HepG2 (cell line): ENCODE measurements around the gene DZANK1. TPM values are rescaled to one million over a fixed set of nuclear protein-coding genes. Genes with fewer than 3 reads are reported as not detected.

Experiments
- ATAC-seq: fragments of 200-7000 bp; cut with Tn5 transposase; 3 replicates; pipeline ENCODE4 v1.9.1; 2020; ENCODE audit warnings: mild to moderate bottlenecking, moderate library complexity
- BruUV-seq: library from RNA; stranded (reverse); fragments of 400-500 nt; replicated peaks from 2 replicates; lab custom pipeline; 2021; lab: Mats Ljungman, UMichigan
- CTCF ChIA-PET: fragments of 300-600 bp; formaldehyde crosslinking; extraction: SDS; loops from one replicate; lab custom pipeline; 2021; ENCODE audit warnings: low total read pairs, inconsistent platforms, low intra/inter-chr PET ratio; lab: Yijun Ruan, JAX
- POLR2A ChIA-PET: fragments of 350-600 bp; sonication (Branson Sonifier 250); formaldehyde crosslinking; loops from one replicate; lab custom pipeline; 2020; ENCODE audit warnings: antibody characterized with exemption, inconsistent platforms; lab: Yijun Ruan, JAX
- DNase-seq: peaks from one replicate; pipeline ENCODE4 v3.0.0-alpha.2; 2015; ENCODE audit warnings: low spot score
- FAIRE-seq: peaks from 3 replicates; lab custom pipeline; 2011; peaks lifted over from hg19 to GRCh38; lab: Jason Lieb, UNC
- H2AFZ ChIP-seq: one replicate; pipeline ENCODE4 v1.6.1; 2011; ENCODE audit warnings: low read length, inconsistent platforms
- H3K27ac ChIP-seq: fragments of 300-600 bp; 3 replicates; pipeline ENCODE4 v1.8.0; 2011; ENCODE audit warnings: mixed run types, mild to moderate bottlenecking, mixed read lengths, low read length, inconsistent platforms; ENCODE audit not compliant: insufficient read depth; ENCODE audit errors: extremely low read length
- H3K27me3 ChIP-seq, 2 experiments: fragments of 200-600 bp in 1 of 2; 2 replicates in 1 of 2; 3 replicates in 1 of 2; pipeline versions ENCODE4 v1.6.0 to v1.8.0; 2011; ENCODE audit warnings: low read length in 2 of 2, mild to moderate bottlenecking in 2 of 2, moderate library complexity in 2 of 2, inconsistent platforms in 1 of 2; ENCODE audit not compliant: insufficient read depth in 2 of 2, control insufficient read depth in 1 of 2
- H3K36me3 ChIP-seq, 2 experiments: fragments of 200-600 bp in 1 of 2; replicated peaks in 1 of 2; 2 replicates in 1 of 2; 3 replicates in 1 of 2; pipeline versions ENCODE4 v1.5.1 to v1.8.0; 2011; ENCODE audit warnings: low read length in 2 of 2, inconsistent platforms in 1 of 2; ENCODE audit not compliant: insufficient read depth in 2 of 2, control insufficient read depth in 1 of 2
- H3K4me1 ChIP-seq: 2 replicates; pipeline ENCODE4 v1.5.1; 2012; ENCODE audit warnings: low read length, inconsistent platforms; ENCODE audit not compliant: insufficient read depth
- H3K4me2 ChIP-seq: 2 replicates; pipeline ENCODE4 v1.6.0; 2011; ENCODE audit warnings: low read depth, low read length, inconsistent platforms
- H3K4me3 ChIP-seq, 3 experiments: fragments of 200-600 bp in 1 of 3; sonication (generic), shearing (Covaris generic) in 1 of 3; replicated peaks in 1 of 3; 2 replicates each; pipeline ENCODE4 v1.5.1; 2011 to 2016; ENCODE audit warnings: low read length in 3 of 3, inconsistent platforms in 2 of 3, low read depth in 2 of 3, mild to moderate bottlenecking in 2 of 3, control low read depth in 1 of 3, mixed read lengths in 1 of 3; ENCODE audit not compliant: insufficient read depth in 1 of 3
- H3K79me2 ChIP-seq: one replicate; pipeline ENCODE4 v1.6.1; 2011; ENCODE audit warnings: low read length, inconsistent platforms; ENCODE audit not compliant: insufficient read depth
- H3K9ac ChIP-seq: 2 replicates; pipeline ENCODE4 v1.6.0; 2011; ENCODE audit warnings: mild to moderate bottlenecking, low read depth, low read length, inconsistent platforms; ENCODE audit not compliant: insufficient read depth
- H3K9me3 ChIP-seq: 2 replicates; pipeline ENCODE4 v1.5.1; 2012; ENCODE audit warnings: mild to moderate bottlenecking, low read length
- H4K20me1 ChIP-seq: 2 replicates; pipeline ENCODE4 v1.6.0; 2011; ENCODE audit warnings: inconsistent platforms, mild to moderate bottlenecking, low read length, moderate library complexity; ENCODE audit not compliant: insufficient read depth
- CENPBD1 ChIP-seq: sonication (generic); formaldehyde crosslinking; IDR thresholded peaks from 2 replicates; pipeline ENCODE4 v1.8.0; 2022; ENCODE audit warnings: missing genetic modification reagents, low read depth, mild to moderate bottlenecking, borderline replicate concordance
- DDIT3 ChIP-seq: sonication (generic); formaldehyde crosslinking; IDR thresholded peaks from 2 replicates; pipeline ENCODE4 v1.4.0; 2020; ENCODE audit warnings: mild to moderate bottlenecking, missing genetic modification reagents
- FOXK1 ChIP-seq: sonication (generic); formaldehyde crosslinking; IDR thresholded peaks from 2 replicates; pipeline ENCODE4 v1.4.0; 2020; ENCODE audit warnings: low read depth, missing genetic modification reagents, borderline replicate concordance
- NFE2L1 ChIP-seq: sonication (generic); formaldehyde crosslinking; IDR thresholded peaks from 2 replicates; pipeline ENCODE4 v1.4.0; 2020; ENCODE audit warnings: missing genetic modification reagents, mild to moderate bottlenecking, borderline replicate concordance
- SIN3A ChIP-seq: IDR thresholded peaks from 2 replicates; pipeline ENCODE4 v1.6.1; 2011; ENCODE audit warnings: low read depth, mild to moderate bottlenecking, control low read depth, low read length, borderline replicate concordance
- SMARCC2 ChIP-seq: fragments of 450-650 bp; IDR thresholded peaks from 2 replicates; pipeline ENCODE4 v1.6.1; 2017; ENCODE audit warnings: antibody characterized with exemption, mild to moderate bottlenecking
- TRIM24 ChIP-seq: sonication (generic); formaldehyde crosslinking; IDR thresholded peaks from 2 replicates; pipeline ENCODE4 v1.8.0; 2022; ENCODE audit warnings: mild to moderate bottlenecking, missing genetic modification reagents
- ZFP37 ChIP-seq: sonication (generic); formaldehyde crosslinking; IDR thresholded peaks from 2 replicates; pipeline ENCODE4 v1.4.0; 2020; ENCODE audit warnings: missing genetic modification reagents, borderline replicate concordance
- ZNF10 ChIP-seq: sonication (generic); formaldehyde crosslinking; IDR thresholded peaks from 2 replicates; pipeline ENCODE4 v1.4.0; 2020; ENCODE audit warnings: mild to moderate bottlenecking, low read depth, missing genetic modification reagents, borderline replicate concordance
- ZNF121 ChIP-seq: sonication (generic); formaldehyde crosslinking; IDR thresholded peaks from 2 replicates; pipeline ENCODE4 v1.5.0; 2020; ENCODE audit warnings: mild to moderate bottlenecking, missing genetic modification reagents
- whole genome bisulfite sequencing: methylation state at CpG from one replicate; pipeline ENCODE4 v1.1.6; 2017; ENCODE audit warnings: low lambda C conversion rate; 5-methylcytosine and 5-hydroxymethylcytosine counted together
- in situ Hi-C: cut with HindIII; loops from 2 replicates; pipeline ENCODE4 v1.10.0; 2017; ENCODE audit warnings: low pct_unique_long_range_greater_than_20kb; ENCODE audit not compliant: extremely low pct_ligation_motif_present
- intact Hi-C: fragments of 100-400 bp; cut with micrococcal nuclease; formaldehyde crosslinking; loops from one replicate; pipeline ENCODE4 v1.10.0; 2022; ENCODE audit not compliant: unreplicated experiment
- polyA plus RNA-seq, 8 experiments: library from polyadenylated mRNA; depleted of rRNA in 3 of 8; stranded (reverse) in 7 of 8; unstranded in 1 of 8; fragments of >200 nt; fragmentation: Illumina TruSeq in 4 of 8; extraction: Trizol in 4 of 8; gene quantifications; 2 replicates each; pipeline versions ENCODE4 v1.2.1 to v1.2.3, GENCODE V29; 2011 to 2016; ENCODE audit warnings: low read depth in 4 of 8, missing spikeins in 1 of 8, mixed read lengths in 1 of 8; ENCODE audit not compliant: insufficient read depth in 1 of 8
- total RNA-seq, 5 experiments: library from RNA; depleted of rRNA; stranded (reverse); fragments of >200 nt; fragmentation: Illumina TruSeq; extraction: Trizol; gene quantifications; 2 replicates each; pipeline ENCODE4 v1.2.3, GENCODE V29; 2016; ENCODE audit warnings: low read depth in 1 of 5

Gene DZANK1
- total and polyA plus RNA-seq, 2 of the 13 experiments (the other 11 are each of a cell fraction or from before 2014, with no cell fraction given): 1.6 to 3.2 TPM

DNA sequence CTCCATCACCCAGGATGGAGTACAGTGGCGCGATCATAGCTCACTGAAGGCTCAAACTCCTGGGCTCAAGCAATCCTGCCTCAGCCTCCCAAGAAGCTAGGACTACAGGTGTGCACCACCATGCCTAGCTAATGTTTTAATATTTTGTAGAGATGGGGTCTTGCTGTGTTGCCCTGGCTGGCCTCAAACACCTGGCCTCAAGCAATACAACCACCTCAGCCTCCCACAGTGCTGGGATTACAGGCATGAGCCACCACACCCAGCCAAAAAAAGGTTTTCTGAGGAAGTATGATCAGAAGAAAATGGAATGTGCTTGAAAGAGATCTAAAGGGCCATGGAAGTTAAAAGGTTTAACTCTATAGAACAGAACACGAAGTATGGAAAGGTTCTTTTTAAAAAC is 21.5 kb upstream of the DZANK1 start:
- Histone ChIP-seq H3K9ac (no peak overlapping the region), H3K4me2 (no peak overlapping the region), H4K20me1 (no peaks in the 10 kb centered on the region), H3K36me3 (peaks cover 27 to 77% of the 10 kb centered on the region in 2 experiments), H3K27me3 (no peaks in the 10 kb centered on the region), H2AFZ (no peak overlapping the region), H3K9me3 (no peaks in the 10 kb centered on the region)
- intact Hi-C loops: no loop called here
- POLR2A ChIA-PET: no interaction called here
- BruUV-seq: no TSS peak
- FAIRE-seq (no peak), ATAC-seq (no peak), DNase-seq (no peak)
- in situ Hi-C loops: no loop called here
- WGBS: 95% methylated on average over 3 of the region's 3 CpGs
- TF ChIP-seq CENPBD1 (CRISPR knock-in tag) (no peak), ZNF10 (no peak), SIN3A (no peak), TRIM24 (CRISPR knock-in tag) (no peak), ZNF121 (peak; percentile 64; the same call in 1 of the 2 replicates)
- TF ChIP-seq, all 625 proteins: peak for 1
- CTCF ChIA-PET: no interaction called here
- Histone ChIP-seq H3K27ac (no peak overlapping the region), H3K4me3 (no peak overlapping the region), H3K4me1 (no peaks in the 10 kb centered on the region), H3K79me2 (no peaks in the 10 kb centered on the region)

DNA sequence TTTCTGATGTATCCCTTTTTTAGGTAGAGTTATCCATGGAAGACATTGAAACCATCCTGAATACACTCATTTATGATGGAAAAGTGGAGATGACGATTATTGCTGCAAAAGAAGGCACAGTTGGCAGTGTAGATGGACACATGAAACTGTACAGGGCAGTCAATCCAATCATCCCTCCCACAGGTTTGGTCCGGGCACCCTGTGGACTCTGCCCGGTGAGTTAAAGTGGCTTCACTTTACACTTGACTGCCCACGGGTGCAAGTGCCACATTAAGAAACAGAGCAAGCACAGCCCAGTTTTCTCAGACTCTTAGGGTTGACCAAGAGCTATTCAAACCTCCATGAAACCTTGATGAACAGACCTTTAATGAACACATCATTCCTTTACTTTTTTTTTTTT is 14.8 kb upstream of the DZANK1 start:
- no peaks in the 10 kb centered on the region for H3K27me3 ChIP-seq
- H3K9ac ChIP-seq: no peak overlapping the region
- FAIRE-seq: no peak
- no peak for TF ChIP-seq SMARCC2
- TF ChIP-seq NFE2L1 (CRISPR knock-in tag): no peak
- TF ChIP-seq DDIT3 (CRISPR knock-in tag): no peak
- no peak for TF ChIP-seq FOXK1
- no peak for TF ChIP-seq ZFP37 (CRISPR knock-in tag)
- TF ChIP-seq, all 625 proteins: peak for 0
- Histone ChIP-seq H3K79me2 (no peaks in the 10 kb centered on the region), H2AFZ (no peak overlapping the region), H4K20me1 (no peaks in the 10 kb centered on the region), H3K4me3 (no peak overlapping the region), H3K9me3 (no peaks in the 10 kb centered on the region), H3K4me2 (no peak overlapping the region), H3K27ac (no peak overlapping the region), H3K4me1 (peaks cover 15% of the 10 kb centered on the region), H3K36me3 (peaks cover 24 to 66% of the 10 kb centered on the region in 2 experiments)
- CTCF ChIA-PET: no interaction called here
- no TSS peak for BruUV-seq
- intact Hi-C loops: no loop called here
- POLR2A ChIA-PET: interaction anchor here (1.2 kb wide), 1 partner anchor 26 kb away, joined by 5 read pairs; the partner anchor contains the start of gene SEC23B
- in situ Hi-C loops: no loop called here
- ATAC-seq (no peak), DNase-seq (no peak)
- WGBS: 98% methylated on average over 4 of the region's 4 CpGs
